Measurements from ENCODE around the gene GNG12. TPM values are rescaled to one million over a fixed set of nuclear protein-coding genes. Genes with fewer than 3 reads are reported as not detected.

Gene GNG12
- total RNA-seq, 1 experiment from 2014 or later, result 70.0 TPM

GRCh38 chr1:67747671-67748546 is 85.4 kb downstream of the GNG12 start:
- Histone ChIP-seq H3K4me1 (ENCODE audit: control insufficient read depth, insufficient read depth, low read length) (peaks cover 52% of the 10 kb centered on the region), H3K27me3 (ENCODE audit: control insufficient read depth, insufficient read depth, low read length) (no peaks in the 10 kb centered on the region), H3K36me3 (ENCODE audit: control insufficient read depth, insufficient read depth, low read length) (no peaks in the 10 kb centered on the region), H3K4me3 (ENCODE audit: low read depth in 2 of 2, low read length in 2 of 2) (no peak overlapping the region), H3K27ac (ENCODE audit: low read length) (peak overlapping the region; percentile 88), H3K9me3 (ENCODE audit: control insufficient read depth, insufficient read depth, low read depth, low read length) (no peaks in the 10 kb centered on the region)
- in situ Hi-C loops (cut with HindIII; ENCODE audit: low pct_unique_long_range_greater_than_20kb, low sequenced_read_pairs) (no loop called here), intact Hi-C loops (cut with micrococcal nuclease; ENCODE audit: unreplicated experiment) (loop anchor here (5.0 kb wide), 2 partner anchors 61 to 211 kb away; partner anchors contain the start of gene GADD45A)
- ATAC-seq (no peak), DNase-seq (ENCODE audit: low read depth, low spot score) (no peak)
- no TSS peak for BruUV-seq (replicated peaks)
- POLR2A ChIA-PET, result no interaction called here
- no peak for TF ChIP-seq TCF7L2 (IDR thresholded peaks at IDR 0.05; ENCODE audit: low read depth, low read length)
- TF ChIP-seq, protein P1, sequence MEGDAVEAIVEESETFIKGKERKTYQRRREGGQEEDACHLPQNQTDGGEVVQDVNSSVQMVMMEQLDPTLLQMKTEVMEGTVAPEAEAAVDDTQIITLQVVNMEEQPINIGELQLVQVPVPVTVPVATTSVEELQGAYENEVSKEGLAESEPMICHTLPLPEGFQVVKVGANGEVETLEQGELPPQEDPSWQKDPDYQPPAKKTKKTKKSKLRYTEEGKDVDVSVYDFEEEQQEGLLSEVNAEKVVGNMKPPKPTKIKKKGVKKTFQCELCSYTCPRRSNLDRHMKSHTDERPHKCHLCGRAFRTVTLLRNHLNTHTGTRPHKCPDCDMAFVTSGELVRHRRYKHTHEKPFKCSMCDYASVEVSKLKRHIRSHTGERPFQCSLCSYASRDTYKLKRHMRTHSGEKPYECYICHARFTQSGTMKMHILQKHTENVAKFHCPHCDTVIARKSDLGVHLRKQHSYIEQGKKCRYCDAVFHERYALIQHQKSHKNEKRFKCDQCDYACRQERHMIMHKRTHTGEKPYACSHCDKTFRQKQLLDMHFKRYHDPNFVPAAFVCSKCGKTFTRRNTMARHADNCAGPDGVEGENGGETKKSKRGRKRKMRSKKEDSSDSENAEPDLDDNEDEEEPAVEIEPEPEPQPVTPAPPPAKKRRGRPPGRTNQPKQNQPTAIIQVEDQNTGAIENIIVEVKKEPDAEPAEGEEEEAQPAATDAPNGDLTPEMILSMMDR (IDR thresholded peaks at IDR 0.05), result no peak
- no peak for TF ChIP-seq REST (IDR thresholded peaks at IDR 0.05; ENCODE audit: insufficient read depth in 1 of 2, low read depth in 2 of 2, low read length in 1 of 2)
- CTCF ChIA-PET, result no interaction called here

- Histone ChIP-seq H3K9me3 (ENCODE audit: control insufficient read depth, insufficient read depth, low read depth, low read length) (no peaks in the 10 kb centered on the region), H3K4me3 (ENCODE audit: low read depth in 2 of 2, low read length in 2 of 2) (no peak overlapping the region), H3K27me3 (ENCODE audit: control insufficient read depth, insufficient read depth, low read length) (no peaks in the 10 kb centered on the region), H3K27ac (ENCODE audit: low read length) (no peak overlapping the region; the same call in 1 of the 2 replicates), H3K4me1 (ENCODE audit: control insufficient read depth, insufficient read depth, low read length) (peaks cover 40% of the 10 kb centered on the region), H3K36me3 (ENCODE audit: control insufficient read depth, insufficient read depth, low read length) (no peaks in the 10 kb centered on the region)
- DNase-seq (ENCODE audit: low read depth, low spot score), result no peak
- POLR2A ChIA-PET, result no interaction called here
- CTCF ChIA-PET, result no interaction called here
- in situ Hi-C loops (cut with HindIII; ENCODE audit: low pct_unique_long_range_greater_than_20kb, low sequenced_read_pairs), result no loop called here
- no peak for ATAC-seq
- no peak for TF ChIP-seq REST (IDR thresholded peaks at IDR 0.05; ENCODE audit: insufficient read depth in 1 of 2, low read depth in 2 of 2, low read length in 1 of 2)
- TF ChIP-seq TCF7L2 (IDR thresholded peaks at IDR 0.05; ENCODE audit: low read depth, low read length), result no peak
- TF ChIP-seq POLR2AphosphoS5 (IDR thresholded peaks at IDR 0.05; ENCODE audit: low read depth, low read length), result no peak
- no peak for TF ChIP-seq SIN3A (IDR thresholded peaks at IDR 0.05; ENCODE audit: borderline replicate concordance, insufficient read depth, low read depth, low read length)
- TF ChIP-seq, protein P1 (IDR thresholded peaks at IDR 0.05), result no peak
- intact Hi-C loops (cut with micrococcal nuclease; ENCODE audit: unreplicated experiment), result loop anchor here (5.0 kb wide), 2 partner anchors 59 to 209 kb away; partner anchors contain the start of gene GADD45A
- BruUV-seq (replicated peaks), result no TSS peak
Observed at GRCh38 chr1:67745875-67746698, 87.2 kb downstream of the GNG12 start.

Data from Panc1 (cell line).